Measurements from ENCODE around the gene TJP2. TPM values are rescaled to one million over a fixed set of nuclear protein-coding genes. Genes with fewer than 3 reads are reported as not detected.
A peak's percentile ranks its signal among the peaks of the same experiment; 100 is the strongest.
"Not testable (repeated sequence)": the region's sequence is repeated elsewhere in the genome, so short reads cannot be mapped to it uniquely, and the experiment has no call there.

The TJP2 gene
- total and polyA plus RNA-seq, 12 donors, result 24.2 to 117 (median 82.4) TPM

DNA sequence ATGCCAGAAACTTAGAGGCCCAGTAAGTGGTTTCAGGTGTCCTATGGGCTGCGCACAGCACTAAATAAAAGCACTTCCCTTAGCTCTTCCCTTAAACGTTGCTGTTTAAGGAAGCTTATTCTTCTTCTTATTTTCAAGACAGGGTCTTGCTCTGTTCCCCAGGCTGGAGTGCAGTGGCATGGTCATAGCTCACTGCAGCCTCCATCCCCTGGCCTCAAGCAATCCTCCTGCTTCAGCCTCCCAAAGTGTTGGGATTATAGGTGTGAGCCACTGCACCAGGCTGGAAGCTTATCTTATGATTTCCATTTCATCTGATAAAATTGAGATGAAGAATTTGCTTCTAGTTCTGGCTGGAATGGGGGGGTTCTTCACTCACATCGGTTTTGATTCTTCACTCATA, 15.6 kb upstream of the TJP2 start:
- TF ChIP-seq, protein P1, sequence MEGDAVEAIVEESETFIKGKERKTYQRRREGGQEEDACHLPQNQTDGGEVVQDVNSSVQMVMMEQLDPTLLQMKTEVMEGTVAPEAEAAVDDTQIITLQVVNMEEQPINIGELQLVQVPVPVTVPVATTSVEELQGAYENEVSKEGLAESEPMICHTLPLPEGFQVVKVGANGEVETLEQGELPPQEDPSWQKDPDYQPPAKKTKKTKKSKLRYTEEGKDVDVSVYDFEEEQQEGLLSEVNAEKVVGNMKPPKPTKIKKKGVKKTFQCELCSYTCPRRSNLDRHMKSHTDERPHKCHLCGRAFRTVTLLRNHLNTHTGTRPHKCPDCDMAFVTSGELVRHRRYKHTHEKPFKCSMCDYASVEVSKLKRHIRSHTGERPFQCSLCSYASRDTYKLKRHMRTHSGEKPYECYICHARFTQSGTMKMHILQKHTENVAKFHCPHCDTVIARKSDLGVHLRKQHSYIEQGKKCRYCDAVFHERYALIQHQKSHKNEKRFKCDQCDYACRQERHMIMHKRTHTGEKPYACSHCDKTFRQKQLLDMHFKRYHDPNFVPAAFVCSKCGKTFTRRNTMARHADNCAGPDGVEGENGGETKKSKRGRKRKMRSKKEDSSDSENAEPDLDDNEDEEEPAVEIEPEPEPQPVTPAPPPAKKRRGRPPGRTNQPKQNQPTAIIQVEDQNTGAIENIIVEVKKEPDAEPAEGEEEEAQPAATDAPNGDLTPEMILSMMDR (IDR thresholded peaks at IDR 0.05), result no peak
- Histone ChIP-seq H3K9me3 (no peaks in the 10 kb centered on the region), H3K36me3 (peaks cover 0 to 5% (median 0%) of the 10 kb centered on the region in 9 donors), H3K4me3 (no peak overlapping the region), H3K27ac (no peak overlapping the region), H3K4me1 (peaks cover 0 to 3% (median 0%) of the 10 kb centered on the region in 9 donors), H3K27me3 (no peaks in the 10 kb centered on the region)
- no peak for DNase-seq
- intact Hi-C loops (cut with DNase I), result no loop called here
- WGBS, 2 donors, result 77 to 88% methylated on average over 3 of the region's 3 CpGs
- no peak for ATAC-seq

DNA sequence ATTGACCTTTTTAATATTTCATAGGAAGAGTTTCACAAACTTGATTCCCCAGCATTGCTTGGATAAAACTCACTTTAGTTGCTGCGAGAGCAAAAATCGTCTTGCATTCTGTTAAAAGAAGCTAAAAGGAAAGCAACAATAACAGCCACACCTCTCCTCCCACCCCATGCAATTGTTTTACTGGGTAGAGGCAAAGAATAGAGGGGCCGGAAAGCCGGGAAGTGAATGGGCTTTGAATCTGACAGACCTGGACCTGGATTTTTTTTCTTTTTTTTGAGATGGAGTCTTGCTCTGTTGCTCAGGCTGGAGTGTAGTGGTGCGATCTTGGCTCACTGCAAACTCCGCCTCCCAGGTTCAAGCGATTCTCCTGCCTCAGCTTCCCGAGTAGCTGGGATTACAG, 9.5 kb upstream of the TJP2 start:
- H3K4me3 ChIP-seq, result peak overlapping the region in 3 of 10 donors; percentile 20 to 32 (median 25)
- intact Hi-C loops (cut with DNase I); H3K36me3 ChIP-seq; H3K9me3 ChIP-seq; H3K27me3 ChIP-seq: not testable (repeated sequence)
- WGBS, 2 donors, result 78 to 82% methylated on average over 8 of the region's 8 CpGs
- peak overlapping the region in 9 of 10 donors; percentile 22 to 85 (median 64) for H3K27ac ChIP-seq
- DNase-seq (peak in 1 of 2 donors; percentile 39), ATAC-seq (peak in 6 of 8 donors; percentile 38 to 90 (median 76))
- peaks cover 0 to 23% (median 7%) of the 10 kb centered on the region in 9 donors for H3K4me1 ChIP-seq

DNA sequence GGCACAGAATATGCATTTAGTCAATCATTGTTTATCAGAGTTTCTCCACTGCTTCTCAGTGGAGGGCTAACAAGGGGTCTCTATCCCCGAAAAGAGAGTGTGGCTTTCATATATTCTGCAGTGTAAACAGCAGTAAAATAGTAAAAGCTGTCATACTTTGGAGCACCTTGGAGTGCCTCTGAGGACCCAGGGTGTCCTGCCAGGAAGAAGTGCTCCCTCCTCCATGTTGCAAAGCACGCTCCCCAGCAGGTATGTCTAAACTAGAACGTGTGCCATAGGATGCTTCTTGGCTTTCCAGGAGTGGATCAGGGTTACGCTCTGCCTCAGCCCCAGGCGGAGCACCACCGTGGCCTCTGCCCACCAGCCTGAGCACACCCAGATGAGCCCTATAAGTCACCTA, 8.5 kb upstream of the TJP2 start:
- intact Hi-C loops (cut with DNase I), result no loop called here
- ATAC-seq (peak in 2 of 8 donors; percentile 12 to 56), DNase-seq (no peak)
- TF ChIP-seq, protein P1 (IDR thresholded peaks at IDR 0.05), result no peak
- Histone ChIP-seq H3K4me1 (peaks cover 0 to 33% (median 11%) of the 10 kb centered on the region in 9 donors), H3K36me3 (no peaks in the 10 kb centered on the region), H3K4me3 (no peak overlapping the region), H3K9me3 (no peaks in the 10 kb centered on the region), H3K27ac (peak overlapping the region in 2 of 10 donors; percentile 85), H3K27me3 (no peaks in the 10 kb centered on the region)
- WGBS, 2 donors, result 96 to 98% methylated on average over 6 of the region's 6 CpGs

DNA sequence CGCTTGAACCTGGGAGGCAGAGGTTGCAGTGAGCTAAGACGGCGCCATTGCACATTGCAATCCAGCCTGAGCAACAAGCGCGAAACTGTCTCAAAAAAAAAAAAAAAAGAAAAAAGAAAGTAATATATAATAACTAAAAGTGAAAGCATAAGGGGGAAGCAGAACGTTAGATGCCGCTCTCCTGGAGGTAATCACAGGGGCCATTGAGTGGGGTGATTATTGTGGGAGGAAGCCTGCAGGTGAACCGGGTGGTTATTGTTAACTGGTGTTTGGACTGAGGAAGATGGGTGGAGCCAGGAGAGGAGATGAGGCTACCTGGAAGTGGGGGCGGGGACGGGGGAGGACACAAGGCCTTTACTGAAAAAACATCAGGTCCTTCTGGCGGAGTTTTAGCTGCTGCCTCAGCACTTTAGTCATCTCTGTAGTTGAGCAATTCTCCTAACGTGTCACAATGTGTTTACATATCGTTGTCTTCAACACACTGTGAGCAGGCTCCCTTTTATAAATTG, 5.3 kb upstream of the TJP2 start:
- no peaks in the 10 kb centered on the region for H3K27me3 ChIP-seq
- TF ChIP-seq, protein P1 (IDR thresholded peaks at IDR 0.05), result no peak
- 87 to 90% methylated on average over 13 of the region's 13 CpGs for WGBS, 2 donors
- H3K27ac ChIP-seq, result peak overlapping the region in 1 of 10 donors; percentile 71
- no peaks in the 10 kb centered on the region for H3K36me3 ChIP-seq
- H3K4me1 ChIP-seq, result peaks cover 3 to 59% (median 34%) of the 10 kb centered on the region in 9 donors
- DNase-seq (no peak), ATAC-seq (peak in 1 of 8 donors; percentile 7)
- H3K4me3 ChIP-seq, result peak overlapping the region in 1 of 10 donors; percentile 43
- intact Hi-C loops (cut with DNase I), result no loop called here
- H3K9me3 ChIP-seq, result no peaks in the 10 kb centered on the region

DNA sequence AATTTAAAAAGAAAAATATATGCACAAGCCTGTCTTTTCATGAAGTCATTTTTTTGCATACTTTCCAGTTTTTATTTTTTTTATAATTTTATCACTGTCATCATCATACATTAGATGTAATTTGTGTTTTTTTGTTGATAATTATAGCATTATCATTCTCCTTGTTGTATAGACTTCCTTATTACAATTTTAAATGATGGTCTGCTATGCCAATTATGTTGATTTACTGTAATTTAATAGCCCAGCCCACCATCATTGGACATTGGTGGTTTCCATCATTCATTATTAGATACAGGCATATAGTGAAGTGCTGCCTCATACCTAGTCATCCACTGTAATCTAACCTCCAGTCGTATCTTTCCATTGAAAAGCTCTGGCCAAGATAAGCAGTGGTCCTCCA, 3.8 kb upstream of the TJP2 start:
- H3K9me3 ChIP-seq, result no peaks in the 10 kb centered on the region
- peaks cover 3 to 54% (median 33%) of the 10 kb centered on the region in 9 donors for H3K4me1 ChIP-seq
- TF ChIP-seq, protein P1 (IDR thresholded peaks at IDR 0.05), result no peak
- intact Hi-C loops (cut with DNase I), result loop anchor here in 4 of 10 donors (5.0 kb wide), 2 partner anchors 38 to 48 kb away; no protein-coding TSS in a partner anchor
- peak overlapping the region in 6 of 10 donors; percentile 6 to 77 (median 66) for H3K27ac ChIP-seq
- H3K4me3 ChIP-seq, result no peak overlapping the region
- 46 to 58% methylated on average over 1 of the region's 1 CpG for WGBS, 2 donors
- DNase-seq (no peak), ATAC-seq (no peak)
- H3K27me3 ChIP-seq, result no peaks in the 10 kb centered on the region
- no peaks in the 10 kb centered on the region for H3K36me3 ChIP-seq

All from heart right ventricle (tissue), 16 donors.